SK-N-SH (cell line): ENCODE data around the gene C19orf12.

Source experiments
- MEF2A ChIP-seq: IDR thresholded peaks from 2 replicates; pipeline ENCODE4 v1.4.0; 2012; ENCODE audit warnings: low read depth, borderline replicate concordance
- TF ChIP-seq, protein P1 (sequence below): fragments of 200-600 bp; sonication (generic); IDR thresholded peaks from 2 replicates; pipeline ENCODE4 v1.6.1; 2017; ENCODE audit warnings: antibody characterized with exemption, mild to moderate bottlenecking, moderate library complexity

DNA sequence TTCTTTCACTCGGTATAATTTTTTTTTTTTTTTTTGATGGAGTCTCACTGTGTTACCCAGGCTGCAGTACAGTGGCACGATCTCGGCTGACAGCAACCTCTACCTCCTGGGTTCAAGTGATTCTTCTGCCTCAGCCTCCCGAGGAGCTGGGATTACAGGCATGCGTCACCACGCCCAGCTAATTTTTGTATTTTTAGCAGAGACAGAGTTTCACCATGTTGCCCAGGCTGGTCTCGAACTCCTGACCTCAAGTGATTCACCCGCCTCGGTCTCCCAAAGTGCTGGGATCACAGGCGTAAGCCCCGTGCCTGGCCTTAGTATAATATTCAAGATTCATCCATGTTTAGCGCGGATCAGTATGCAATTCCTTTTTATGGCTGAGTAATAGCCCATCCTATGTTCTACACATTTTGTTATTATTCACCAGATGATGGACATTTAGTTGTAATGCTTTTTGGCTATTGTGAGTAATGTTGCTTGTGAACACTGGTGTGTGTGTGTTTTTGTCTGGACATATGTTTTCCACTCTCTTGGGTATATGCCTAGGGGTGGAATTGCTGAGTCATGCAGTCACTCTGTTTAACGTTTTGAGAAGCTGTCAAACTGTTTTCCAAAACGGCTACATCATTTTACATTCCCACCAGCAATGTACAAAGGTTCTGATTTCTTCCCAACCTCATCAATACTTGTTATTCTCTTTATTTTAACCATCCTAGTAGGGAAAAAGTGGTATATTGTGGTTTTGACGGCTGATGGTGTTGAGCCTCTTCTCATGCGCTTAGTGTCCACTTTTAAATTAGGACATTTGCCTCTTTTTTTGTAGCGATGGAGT, 26.9 kb downstream of the C19orf12 start:
- TF ChIP-seq MEF2A: no peak
- TF ChIP-seq, protein P1, sequence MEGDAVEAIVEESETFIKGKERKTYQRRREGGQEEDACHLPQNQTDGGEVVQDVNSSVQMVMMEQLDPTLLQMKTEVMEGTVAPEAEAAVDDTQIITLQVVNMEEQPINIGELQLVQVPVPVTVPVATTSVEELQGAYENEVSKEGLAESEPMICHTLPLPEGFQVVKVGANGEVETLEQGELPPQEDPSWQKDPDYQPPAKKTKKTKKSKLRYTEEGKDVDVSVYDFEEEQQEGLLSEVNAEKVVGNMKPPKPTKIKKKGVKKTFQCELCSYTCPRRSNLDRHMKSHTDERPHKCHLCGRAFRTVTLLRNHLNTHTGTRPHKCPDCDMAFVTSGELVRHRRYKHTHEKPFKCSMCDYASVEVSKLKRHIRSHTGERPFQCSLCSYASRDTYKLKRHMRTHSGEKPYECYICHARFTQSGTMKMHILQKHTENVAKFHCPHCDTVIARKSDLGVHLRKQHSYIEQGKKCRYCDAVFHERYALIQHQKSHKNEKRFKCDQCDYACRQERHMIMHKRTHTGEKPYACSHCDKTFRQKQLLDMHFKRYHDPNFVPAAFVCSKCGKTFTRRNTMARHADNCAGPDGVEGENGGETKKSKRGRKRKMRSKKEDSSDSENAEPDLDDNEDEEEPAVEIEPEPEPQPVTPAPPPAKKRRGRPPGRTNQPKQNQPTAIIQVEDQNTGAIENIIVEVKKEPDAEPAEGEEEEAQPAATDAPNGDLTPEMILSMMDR: no peak
